DND-41 (cell line): ENCODE data around the gene PEX11A.

Experiments
- ATAC-seq: fragments of 200-7000 bp; cut with Tn5 transposase; 3 replicates; pipeline ENCODE4 v1.9.1; 2021; ENCODE audit warnings: low read depth; ENCODE audit not compliant: insufficient read depth
- DNase-seq: peaks from one replicate; pipeline ENCODE4 v3.0.0-alpha.2; 2020
- H2AFZ ChIP-seq: 2 replicates; pipeline ENCODE4 v1.6.0; 2012; ENCODE audit warnings: low read depth, low read length
- H3K27ac ChIP-seq: 2 replicates; pipeline ENCODE4 v1.5.1; 2012; ENCODE audit warnings: low read length, inconsistent platforms
- H3K27me3 ChIP-seq: fragments of 200-600 bp; sonication (generic); 2 replicates; pipeline ENCODE4 v1.6.0; 2012; ENCODE audit warnings: low read length, mild to moderate bottlenecking, inconsistent platforms; ENCODE audit not compliant: insufficient read depth, poor library complexity
- H3K36me3 ChIP-seq: 2 replicates; pipeline ENCODE4 v1.5.1; 2012; ENCODE audit warnings: low read length, inconsistent platforms; ENCODE audit not compliant: insufficient read depth
- H3K4me1 ChIP-seq: 2 replicates; pipeline ENCODE4 v1.5.1; 2012; ENCODE audit warnings: mild to moderate bottlenecking, low read length; ENCODE audit not compliant: insufficient read depth
- H3K4me2 ChIP-seq: 2 replicates; pipeline ENCODE4 v1.6.0; 2012; ENCODE audit warnings: mild to moderate bottlenecking, moderate library complexity, low read length, inconsistent platforms; ENCODE audit not compliant: insufficient read depth
- H3K4me3 ChIP-seq, 2 experiments: fragments of 200-600 bp in 1 of 2; shearing (Covaris generic) in 1 of 2; 2 replicates each; pipeline ENCODE4 v1.5.1; 2012 to 2016; ENCODE audit warnings: inconsistent platforms in 2 of 2, low read length in 2 of 2, mild to moderate bottlenecking in 2 of 2, low read depth in 1 of 2, moderate library complexity in 1 of 2
- H3K79me2 ChIP-seq: 2 replicates; pipeline ENCODE4 v1.6.0; 2012; ENCODE audit warnings: low read length, inconsistent platforms; ENCODE audit not compliant: insufficient read depth
- H3K9ac ChIP-seq: 2 replicates; pipeline ENCODE4 v1.6.0; 2012; ENCODE audit warnings: low read depth, mild to moderate bottlenecking, inconsistent platforms, low read length, moderate library complexity
- H3K9me3 ChIP-seq: 2 replicates; pipeline ENCODE4 v1.5.1; 2012; ENCODE audit warnings: low read length, moderate library complexity, mild to moderate bottlenecking, inconsistent platforms; ENCODE audit not compliant: insufficient read depth, severe bottlenecking
- H4K20me1 ChIP-seq: 2 replicates; pipeline ENCODE4 v1.6.0; 2012; ENCODE audit warnings: low read length; ENCODE audit not compliant: insufficient read depth
- EZH2 ChIP-seq: IDR thresholded peaks from 3 replicates; pipeline ENCODE4 v1.6.1; 2012; ENCODE audit warnings: borderline replicate concordance, low read depth, mild to moderate bottlenecking, moderate library complexity, low read length, inconsistent platforms; ENCODE audit not compliant: severe bottlenecking
- TF ChIP-seq, protein P1 (sequence below): IDR thresholded peaks from 2 replicates; pipeline ENCODE4 v1.5.1; 2012; ENCODE audit warnings: borderline replicate concordance, low read length, moderate library complexity, mild to moderate bottlenecking; ENCODE audit not compliant: poor library complexity, severe bottlenecking; ENCODE audit errors: extremely low read depth

Gene PEX11A

DNA sequence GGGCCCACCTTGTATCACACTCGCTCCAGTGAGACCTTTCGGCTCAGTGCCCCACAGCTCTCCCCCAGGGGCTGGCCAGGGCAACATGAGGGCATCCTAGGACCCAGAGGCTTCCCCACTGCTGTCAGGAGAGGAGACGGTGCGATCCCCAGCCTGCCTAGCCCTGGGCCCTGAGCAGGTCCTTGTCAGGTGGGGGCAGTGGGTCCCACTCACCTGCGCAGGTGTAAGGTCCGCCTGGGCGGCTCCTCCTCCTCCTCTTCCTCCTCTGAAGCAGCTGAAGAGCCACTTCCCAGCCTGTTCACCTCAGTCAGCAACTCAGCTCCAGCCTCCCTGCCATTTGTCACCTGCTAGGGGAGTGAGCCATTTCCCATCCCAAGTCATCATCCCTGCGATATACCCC, 44.9 kb downstream of the PEX11A start:
- Histone ChIP-seq H3K79me2 (no peaks in the 10 kb centered on the region), H3K9me3 (no peaks in the 10 kb centered on the region), H3K4me3 (no peak overlapping the region), H3K4me1 (no peaks in the 10 kb centered on the region), H3K27ac (no peak overlapping the region), H3K9ac (no peak overlapping the region), H3K27me3 (no peaks in the 10 kb centered on the region), H4K20me1 (no peaks in the 10 kb centered on the region), H3K36me3 (no peaks in the 10 kb centered on the region), H3K4me2 (no peak overlapping the region), H2AFZ (no peak overlapping the region)
- ATAC-seq (no peak), DNase-seq (no peak)
- TF ChIP-seq, protein P1, sequence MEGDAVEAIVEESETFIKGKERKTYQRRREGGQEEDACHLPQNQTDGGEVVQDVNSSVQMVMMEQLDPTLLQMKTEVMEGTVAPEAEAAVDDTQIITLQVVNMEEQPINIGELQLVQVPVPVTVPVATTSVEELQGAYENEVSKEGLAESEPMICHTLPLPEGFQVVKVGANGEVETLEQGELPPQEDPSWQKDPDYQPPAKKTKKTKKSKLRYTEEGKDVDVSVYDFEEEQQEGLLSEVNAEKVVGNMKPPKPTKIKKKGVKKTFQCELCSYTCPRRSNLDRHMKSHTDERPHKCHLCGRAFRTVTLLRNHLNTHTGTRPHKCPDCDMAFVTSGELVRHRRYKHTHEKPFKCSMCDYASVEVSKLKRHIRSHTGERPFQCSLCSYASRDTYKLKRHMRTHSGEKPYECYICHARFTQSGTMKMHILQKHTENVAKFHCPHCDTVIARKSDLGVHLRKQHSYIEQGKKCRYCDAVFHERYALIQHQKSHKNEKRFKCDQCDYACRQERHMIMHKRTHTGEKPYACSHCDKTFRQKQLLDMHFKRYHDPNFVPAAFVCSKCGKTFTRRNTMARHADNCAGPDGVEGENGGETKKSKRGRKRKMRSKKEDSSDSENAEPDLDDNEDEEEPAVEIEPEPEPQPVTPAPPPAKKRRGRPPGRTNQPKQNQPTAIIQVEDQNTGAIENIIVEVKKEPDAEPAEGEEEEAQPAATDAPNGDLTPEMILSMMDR = no peak
- TF ChIP-seq EZH2 = no peak

DNA sequence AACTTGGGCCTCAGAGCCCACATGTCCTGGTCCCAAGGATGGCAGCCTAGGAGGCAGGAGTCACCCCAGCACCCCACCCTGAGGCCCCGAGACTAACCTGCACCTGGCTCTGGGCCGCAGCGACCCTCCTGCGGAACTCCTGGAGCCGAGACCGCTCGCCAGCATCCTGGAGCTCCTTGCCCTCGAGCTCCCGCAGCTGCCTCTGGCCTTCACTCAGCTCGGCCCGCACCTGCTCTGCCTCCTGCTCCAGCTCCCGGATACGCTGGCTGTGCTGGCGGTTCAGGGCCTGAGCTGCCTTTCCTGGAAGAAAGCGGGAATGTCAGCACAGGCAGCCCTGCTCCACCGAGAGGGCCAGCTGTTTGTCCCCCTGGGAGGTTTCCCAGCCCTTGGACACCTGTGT, 48.4 kb downstream of the PEX11A start:
- TF ChIP-seq, protein P1 = no peak
- no peak for TF ChIP-seq EZH2
- Histone ChIP-seq H3K36me3 (no peaks in the 10 kb centered on the region), H3K4me3 (no peak overlapping the region), H3K9me3 (no peaks in the 10 kb centered on the region), H3K4me2 (no peak overlapping the region), H3K27me3 (no peaks in the 10 kb centered on the region), H3K9ac (no peak overlapping the region), H3K4me1 (no peaks in the 10 kb centered on the region), H3K79me2 (no peaks in the 10 kb centered on the region), H4K20me1 (no peaks in the 10 kb centered on the region), H3K27ac (no peak overlapping the region), H2AFZ (no peak overlapping the region)
- ATAC-seq = no peak
- no peak for DNase-seq

DNA sequence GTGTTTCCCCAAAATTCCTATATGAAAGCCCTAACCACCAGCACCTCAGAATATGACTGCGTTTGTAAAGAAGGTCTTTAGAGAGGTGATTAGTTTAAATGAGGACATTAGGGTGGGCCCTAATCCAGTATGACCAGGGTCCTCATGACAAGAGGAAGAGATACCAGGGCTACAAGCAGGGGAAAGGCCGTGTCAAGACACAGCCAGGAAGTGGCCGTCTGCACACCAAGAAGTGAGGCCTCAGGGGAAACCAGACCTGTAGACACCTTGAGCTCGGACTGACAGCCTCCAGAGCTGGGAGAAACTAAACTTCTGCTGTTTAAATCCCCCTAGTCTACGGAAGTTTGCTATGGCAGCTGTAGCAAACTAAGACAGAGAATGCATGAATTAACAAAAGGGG, 49.5 kb downstream of the PEX11A start:
- H3K4me3 ChIP-seq = no peak overlapping the region

More for the DNA sequence above, 49.5 kb downstream of the PEX11A start:
- H3K4me1 ChIP-seq = no peaks in the 10 kb centered on the region
- DNase-seq (no peak), ATAC-seq (no peak)
- TF ChIP-seq EZH2 = no peak
- TF ChIP-seq, protein P1 = no peak
- H3K36me3 ChIP-seq = no peaks in the 10 kb centered on the region
- H3K79me2 ChIP-seq = no peaks in the 10 kb centered on the region
- H2AFZ ChIP-seq = no peak overlapping the region
- H3K27ac ChIP-seq = no peak overlapping the region
- no peaks in the 10 kb centered on the region for H4K20me1 ChIP-seq
- no peaks in the 10 kb centered on the region for H3K9me3 ChIP-seq
- no peak overlapping the region for H3K4me2 ChIP-seq
- H3K27me3 ChIP-seq = no peaks in the 10 kb centered on the region
- H3K9ac ChIP-seq = no peak overlapping the region
